ENCODE data around the gene PIH1D1.
"Not testable (repeated sequence)": the region's sequence is repeated elsewhere in the genome, so short reads cannot be mapped to it uniquely, and the experiment has no call there.

The PIH1D1 gene

GRCh38 chr19:49479975-49480628, 28.5 kb upstream of the PIH1D1 start:
- no peak for DNase-seq

DNA sequence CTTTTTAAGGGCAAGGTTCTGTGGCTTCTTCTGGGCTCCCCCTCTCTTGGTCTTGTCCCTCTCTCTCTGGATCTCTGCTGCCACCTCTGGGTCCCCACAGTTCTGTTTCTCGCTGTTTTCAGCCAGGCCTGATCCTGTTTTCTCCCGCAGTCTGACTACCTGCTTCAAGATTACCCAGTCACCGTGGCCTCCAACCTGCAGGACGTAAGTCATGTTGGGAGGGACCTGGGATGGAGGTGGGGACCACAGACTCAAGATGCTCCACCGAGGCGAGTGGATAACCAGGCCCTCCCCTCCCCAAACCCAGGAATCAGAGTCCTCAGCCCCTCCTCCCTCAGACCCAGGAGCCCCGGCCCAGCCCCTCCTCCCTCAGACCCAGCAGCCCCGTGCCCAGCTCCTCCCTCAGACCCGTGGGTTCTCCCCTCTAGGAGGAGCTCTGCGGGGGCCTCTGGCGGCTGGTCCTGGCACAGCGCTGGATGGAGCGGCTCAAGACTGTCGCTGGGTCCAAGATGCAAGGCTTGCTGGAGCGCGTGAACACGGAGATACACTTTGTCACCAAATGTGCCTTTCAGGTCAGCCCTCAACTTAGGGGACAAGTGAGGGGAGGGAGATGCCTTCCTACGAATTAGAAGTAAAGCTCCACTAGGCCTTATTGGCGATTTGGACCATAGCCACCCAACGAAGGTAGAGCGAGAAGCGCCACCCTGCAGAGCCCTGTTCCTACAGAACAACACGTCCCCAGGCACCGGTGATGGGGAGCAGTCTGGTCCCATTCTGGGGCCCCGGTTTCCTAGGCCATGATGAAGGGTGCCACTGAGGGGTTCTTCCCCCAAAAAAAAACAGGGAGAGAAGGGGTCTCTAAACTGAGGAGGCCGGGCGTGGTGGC, 24.6 kb upstream of the PIH1D1 start:
- DNase-seq = no peak

- no peak for DNase-seq
These were observed 23.7 kb upstream of the PIH1D1 start for GRCh38 chr19:49475191-49475917.

DNA sequence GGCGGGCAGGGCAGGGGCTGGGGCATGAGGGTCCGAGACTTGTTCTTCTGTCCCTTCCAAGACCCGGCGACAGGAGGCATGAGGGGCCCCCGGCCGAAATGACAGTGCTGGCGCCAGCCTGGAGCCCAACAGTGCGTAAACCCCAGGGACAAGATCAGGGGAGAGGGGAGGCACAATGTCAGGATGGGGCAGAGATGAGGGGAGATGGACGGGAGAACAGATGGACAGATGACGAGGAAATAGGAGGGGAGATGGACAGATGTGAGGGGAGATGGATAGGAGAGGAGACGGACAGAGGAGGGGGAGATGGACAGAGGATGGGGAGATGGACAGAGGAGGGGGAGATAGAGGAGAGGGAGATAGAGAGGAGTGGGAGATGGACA, 22.9 kb upstream of the PIH1D1 start:
- DNase-seq = no peak

GRCh38 chr19:49473868-49474541, 22.4 kb upstream of the PIH1D1 start, which contains the start of gene FLT3LG:
Gene FLT3LG (plus strand): TSS chr19:49474215. CDS start chr19:49474640, 425 bp downstream.
- DNase-seq = no peak

DNA sequence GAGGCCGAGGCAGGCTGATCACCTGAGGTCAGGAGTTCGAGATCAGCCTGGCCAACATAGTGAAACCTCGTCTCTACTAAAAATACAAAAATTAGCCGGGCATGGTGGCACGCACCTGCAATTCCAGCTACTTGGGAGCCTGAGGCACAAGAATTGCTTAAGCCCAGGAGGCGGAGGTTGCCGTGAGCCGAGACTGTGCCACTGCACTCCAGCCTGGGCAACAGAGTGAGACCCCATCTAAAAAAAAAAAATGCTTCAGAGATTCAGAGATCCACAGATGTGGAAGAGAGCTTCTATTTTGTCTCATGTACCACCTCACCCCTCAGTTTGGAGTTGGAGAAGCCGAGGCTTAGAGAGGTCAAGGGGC, 21.9 kb upstream of the PIH1D1 start:
- not testable (repeated sequence) for DNase-seq

DNA sequence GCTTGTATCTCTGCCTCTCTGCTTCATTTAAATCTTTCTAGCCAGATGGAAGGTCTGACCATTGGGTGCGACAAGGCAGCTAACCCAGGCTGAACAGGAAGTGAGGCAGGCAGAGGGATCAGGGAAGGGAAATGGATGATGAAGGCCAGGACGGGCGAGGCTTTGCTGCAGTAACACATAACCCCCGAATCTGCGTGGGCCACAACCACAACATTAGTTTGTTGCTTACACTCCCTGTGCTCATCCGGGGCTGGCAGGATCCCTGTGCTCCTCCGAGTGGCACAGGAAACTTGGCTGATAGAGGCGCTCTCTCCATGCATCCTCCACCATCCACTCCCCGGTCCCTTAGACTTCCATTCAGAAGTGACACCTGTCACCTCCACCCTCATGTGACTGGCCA, 21.3 kb upstream of the PIH1D1 start:
- DNase-seq = no peak

- no peak for DNase-seq
These were observed 19.0 kb upstream of the PIH1D1 start for GRCh38 chr19:49470615-49470978.

DNA sequence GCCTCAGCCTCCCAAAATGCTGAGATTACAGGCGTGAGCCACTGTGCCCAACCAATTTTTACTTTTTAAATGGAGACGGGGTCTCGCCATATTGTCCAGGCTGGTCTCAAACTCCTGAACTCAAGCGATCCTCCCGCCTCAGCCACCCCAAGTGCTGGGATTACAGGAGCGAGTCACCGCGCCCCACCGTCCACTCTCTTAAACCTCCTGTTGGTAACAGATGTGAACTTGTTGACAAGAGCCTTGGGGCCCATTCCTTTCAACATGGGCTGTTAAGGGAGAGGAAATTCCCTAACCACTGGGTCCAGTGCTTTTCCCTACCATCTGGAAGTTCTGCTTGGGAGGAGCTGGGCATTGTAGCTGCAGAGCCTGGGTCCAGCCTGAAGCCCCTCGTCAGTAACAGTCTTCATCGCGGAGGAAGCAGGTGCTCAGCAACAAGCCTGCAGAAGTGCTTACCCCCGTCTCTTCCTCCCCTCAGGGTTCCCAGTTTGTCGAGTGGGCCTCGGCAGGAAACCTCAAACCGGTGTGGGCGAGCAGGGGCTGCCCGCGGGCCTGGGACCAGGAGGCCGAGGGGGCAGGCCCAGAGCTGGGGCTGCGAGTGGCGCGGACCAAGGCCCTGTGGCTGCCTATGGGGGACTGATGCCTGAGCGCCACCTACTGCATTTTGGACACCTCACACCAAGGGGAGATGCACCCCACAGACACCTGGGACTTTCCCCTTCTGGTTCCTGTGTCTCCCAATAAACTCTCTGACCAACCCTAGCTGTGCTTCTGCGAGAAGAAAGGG, 18.4 kb upstream of the PIH1D1 start:
- no peak for DNase-seq

GRCh38 chr19:49468746-49469447, 17.3 kb upstream of the PIH1D1 start:
- peak; percentile 96 for DNase-seq

DNA sequence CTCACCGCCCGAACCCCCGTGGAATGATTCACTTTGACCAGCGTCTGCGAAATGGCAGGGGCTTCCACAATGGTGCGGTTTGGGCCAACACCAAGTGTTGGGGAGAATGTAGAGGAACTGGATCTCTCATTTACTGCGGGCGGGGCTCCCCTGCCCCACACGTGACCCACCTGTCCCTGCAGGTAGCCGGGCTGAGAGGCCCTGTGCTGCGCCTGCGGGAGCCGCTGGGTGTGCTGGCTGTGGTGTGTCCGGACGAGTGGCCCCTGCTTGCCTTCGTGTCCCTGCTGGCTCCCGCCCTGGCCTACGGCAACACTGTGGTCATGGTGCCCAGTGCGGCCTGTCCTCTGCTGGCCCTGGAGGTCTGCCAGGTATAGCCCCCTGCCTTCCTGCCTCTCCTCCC, 16.6 kb upstream of the PIH1D1 start:
- DNase-seq = no peak

DNA sequence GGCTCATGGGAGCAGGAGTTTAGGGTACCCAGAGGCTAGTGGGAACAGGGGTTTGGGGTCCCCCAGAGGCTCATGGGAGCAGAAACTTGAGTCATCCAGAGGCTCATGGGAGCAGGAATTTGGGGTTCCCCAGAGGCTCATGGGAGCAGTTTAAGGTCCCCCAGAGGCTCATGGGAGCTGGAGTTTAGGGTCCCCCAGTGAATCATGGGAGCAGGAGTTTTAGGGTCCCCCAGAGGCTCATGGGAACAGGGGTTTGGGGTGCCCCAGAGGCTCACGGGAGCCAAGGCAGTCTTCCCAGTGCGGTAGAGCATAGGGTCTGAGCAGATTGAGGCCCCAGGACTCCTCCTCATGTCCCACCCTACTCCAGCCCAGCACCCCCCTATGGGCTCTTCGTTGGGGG, 13.8 kb upstream of the PIH1D1 start:
- DNase-seq = no peak

GRCh38 chr19:49463960-49464740, 12.5 kb upstream of the PIH1D1 start:
- no peak for DNase-seq

- DNase-seq = no peak
These were observed 10.9 kb upstream of the PIH1D1 start for GRCh38 chr19:49462492-49462891.

- DNase-seq = no peak
These were observed 10.0 kb upstream of the PIH1D1 start for GRCh38 chr19:49461656-49462055.

- not testable (repeated sequence) for DNase-seq
These were observed 9.5 kb upstream of the PIH1D1 start for GRCh38 chr19:49461130-49461529.

GRCh38 chr19:49459388-49459787, 7.8 kb upstream of the PIH1D1 start:
- no peak for DNase-seq

DNA sequence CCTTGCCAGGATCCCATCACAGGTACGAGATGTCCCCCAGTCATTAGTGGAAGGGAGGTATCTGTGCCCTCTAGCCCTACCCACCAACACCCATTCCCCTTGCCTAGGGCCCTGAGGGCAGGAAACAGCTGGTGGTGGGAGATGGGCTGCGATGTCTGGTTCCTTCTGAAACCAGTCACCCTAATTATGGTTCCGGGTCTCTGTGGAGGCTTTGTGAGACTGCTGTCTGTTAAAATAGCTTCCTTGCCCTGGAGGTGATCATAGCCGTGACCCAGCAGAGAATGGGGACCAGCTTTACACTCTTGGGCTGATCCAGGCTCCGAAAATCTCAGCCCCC, 6.9 kb upstream of the PIH1D1 start:
- no peak for DNase-seq

DNA sequence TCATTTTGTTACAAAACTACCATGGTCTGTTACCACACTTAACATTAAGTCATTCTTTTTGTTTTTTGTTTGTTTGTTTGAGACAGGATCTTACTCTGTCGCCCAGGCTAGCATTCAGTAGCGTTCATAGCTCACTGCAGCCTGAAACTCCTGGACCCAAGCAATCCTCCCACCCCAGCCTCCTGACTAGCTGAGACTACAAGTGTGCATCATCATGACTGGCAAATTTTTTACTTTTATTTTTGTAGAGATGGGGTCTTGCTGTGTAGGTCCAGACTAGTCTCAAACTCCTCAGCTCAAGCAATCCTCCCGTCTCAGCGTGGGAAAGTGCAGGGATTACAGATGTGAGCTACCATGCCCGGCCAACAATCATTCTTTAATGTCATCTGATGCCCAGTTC, 4.7 kb upstream of the PIH1D1 start:
- no peak for DNase-seq

- DNase-seq = no peak
These were observed 4.2 kb upstream of the PIH1D1 start for GRCh38 chr19:49455773-49456172.

- DNase-seq = no peak
These were observed 2.2 kb upstream of the PIH1D1 start for GRCh38 chr19:49453757-49454240.

Measured in NCI-H1436 treated with DMSO at 0.1 percent for 48 hours (cell line).